Endodermal cell (in vitro differentiated cells): Measurements from ENCODE around the gene LRRFIP1. TPM values are rescaled to one million over a fixed set of nuclear protein-coding genes. Genes with fewer than 3 reads are reported as not detected.

ENCODE experiments used
- DNase-seq: peaks from one replicate; pipeline ENCODE4 v3.0.0-alpha.2; 2017
- H3K27ac ChIP-seq: 2 replicates; pipeline ENCODE4 v1.5.1; 2013; ENCODE audit warnings: mild to moderate bottlenecking, low read depth, low read length, moderate library complexity
- H3K27me3 ChIP-seq: 2 replicates; pipeline ENCODE4 v1.6.1; 2013; ENCODE audit warnings: mild to moderate bottlenecking, low read length, moderate library complexity; ENCODE audit not compliant: insufficient read depth, control insufficient read depth, poor library complexity, severe bottlenecking
- H3K36me3 ChIP-seq: 2 replicates; pipeline ENCODE4 v1.7.0; 2013; ENCODE audit warnings: mild to moderate bottlenecking, low read length, moderate library complexity; ENCODE audit not compliant: control insufficient read depth, insufficient read depth
- H3K4me1 ChIP-seq: one replicate; pipeline ENCODE4 v1.7.0; 2013; ENCODE audit warnings: low read length; ENCODE audit not compliant: control insufficient read depth, insufficient read depth
- H3K4me3 ChIP-seq: 2 replicates; pipeline ENCODE4 v1.5.1; 2013; ENCODE audit warnings: mild to moderate bottlenecking, low read length, moderate library complexity
- H3K9ac ChIP-seq: 2 replicates; pipeline ENCODE4 v1.6.1; 2013; ENCODE audit warnings: mild to moderate bottlenecking, low read length, moderate library complexity; ENCODE audit not compliant: poor library complexity, severe bottlenecking; ENCODE audit errors: extremely low read depth
- H3K9me3 ChIP-seq: 2 replicates; pipeline ENCODE4 v1.6.1; 2013; ENCODE audit warnings: mild to moderate bottlenecking, low read length, moderate library complexity; ENCODE audit not compliant: control insufficient read depth
- H3K27ac Mint-ChIP-seq: 2 replicates; pipeline ENCODE4 v1.8.0; 2020; ENCODE audit warnings: mixed read lengths
- H3K27me3 Mint-ChIP-seq: 2 replicates; pipeline ENCODE4 v1.8.0; 2021; ENCODE audit warnings: mild to moderate bottlenecking, mixed read lengths; ENCODE audit not compliant: insufficient read depth
- H3K36me3 Mint-ChIP-seq: 2 replicates; pipeline ENCODE4 v1.8.0; 2020; ENCODE audit warnings: low read depth, mixed read lengths
- H3K4me1 Mint-ChIP-seq: 2 replicates; pipeline ENCODE4 v1.8.0; 2020; ENCODE audit warnings: mixed read lengths
- H3K4me3 Mint-ChIP-seq: 2 replicates; pipeline ENCODE4 v1.8.0; 2020; ENCODE audit warnings: mild to moderate bottlenecking, moderate library complexity, mixed read lengths
- H3K9me3 Mint-ChIP-seq: 2 replicates; pipeline ENCODE4 v1.8.0; 2020; ENCODE audit warnings: mild to moderate bottlenecking, mixed read lengths
- WGBS, 2 experiments: methylation state at CpG; one replicate each; pipeline versions ENCODE4 v1.1.5 to v1.1.7; 2013; ENCODE audit warnings: missing lambda C conversion rate in 2 of 2, mixed read lengths in 1 of 2; ENCODE audit not compliant: insufficient coverage in 1 of 2, insufficient read length in 1 of 2; 5-methylcytosine and 5-hydroxymethylcytosine counted together
- total RNA-seq, 2 donors: library from RNA; stranded (reverse); fragmentation: NEBNext Ultra II Directional in 1 of 2; extraction: Animal tissue kit (Norgen Biotek cat#: 25700) in 1 of 2; gene quantifications; 2 replicates in 1 of 2; 3 replicates in 1 of 2; pipeline ENCODE4 v1.2.1, GENCODE V29; 2021
- TF ChIP-seq, protein P1 (sequence below): fragments of 200-600 bp; sonication (generic); conservative IDR thresholded peaks from 2 replicates; pipeline ENCODE4 v1.5.0; 2021; ENCODE audit warnings: antibody characterized with exemption, mild to moderate bottlenecking

LRRFIP1 gene
- total RNA-seq, 2 donors from 2014 or later, result 102 to 132 TPM

DNA sequence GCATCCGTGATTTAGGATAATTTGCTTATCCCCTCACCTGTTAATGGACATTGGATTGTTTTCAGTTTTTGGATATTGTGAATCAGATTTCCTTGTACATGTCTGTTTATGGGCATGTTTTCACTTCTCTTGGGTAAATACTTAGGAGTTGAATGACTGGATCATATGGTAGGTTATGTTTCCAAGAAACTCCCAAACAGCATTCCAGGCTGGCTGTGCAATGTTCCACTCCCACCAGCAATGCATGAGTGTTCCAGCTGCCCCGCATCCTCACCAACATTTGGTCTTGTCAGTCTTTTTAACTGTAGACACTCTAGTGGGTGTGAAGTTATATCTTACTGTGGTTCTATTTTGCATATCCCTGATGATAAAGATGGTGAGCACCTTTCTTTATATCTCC, 8.9 kb upstream of the LRRFIP1 start:
- H3K9me3 ChIP-seq, result peaks cover 4% of the 10 kb centered on the region
- no peak overlapping the region for H3K27ac Mint-ChIP-seq
- peaks cover 4% of the 10 kb centered on the region for H3K36me3 Mint-ChIP-seq
- H3K27me3 ChIP-seq, result no peaks in the 10 kb centered on the region
- no peak for DNase-seq
- peaks cover 12% of the 10 kb centered on the region for H3K4me1 ChIP-seq
- peaks cover 2% of the 10 kb centered on the region for H3K9me3 Mint-ChIP-seq
- H3K4me3 Mint-ChIP-seq, result no peak overlapping the region
- TF ChIP-seq, protein P1, sequence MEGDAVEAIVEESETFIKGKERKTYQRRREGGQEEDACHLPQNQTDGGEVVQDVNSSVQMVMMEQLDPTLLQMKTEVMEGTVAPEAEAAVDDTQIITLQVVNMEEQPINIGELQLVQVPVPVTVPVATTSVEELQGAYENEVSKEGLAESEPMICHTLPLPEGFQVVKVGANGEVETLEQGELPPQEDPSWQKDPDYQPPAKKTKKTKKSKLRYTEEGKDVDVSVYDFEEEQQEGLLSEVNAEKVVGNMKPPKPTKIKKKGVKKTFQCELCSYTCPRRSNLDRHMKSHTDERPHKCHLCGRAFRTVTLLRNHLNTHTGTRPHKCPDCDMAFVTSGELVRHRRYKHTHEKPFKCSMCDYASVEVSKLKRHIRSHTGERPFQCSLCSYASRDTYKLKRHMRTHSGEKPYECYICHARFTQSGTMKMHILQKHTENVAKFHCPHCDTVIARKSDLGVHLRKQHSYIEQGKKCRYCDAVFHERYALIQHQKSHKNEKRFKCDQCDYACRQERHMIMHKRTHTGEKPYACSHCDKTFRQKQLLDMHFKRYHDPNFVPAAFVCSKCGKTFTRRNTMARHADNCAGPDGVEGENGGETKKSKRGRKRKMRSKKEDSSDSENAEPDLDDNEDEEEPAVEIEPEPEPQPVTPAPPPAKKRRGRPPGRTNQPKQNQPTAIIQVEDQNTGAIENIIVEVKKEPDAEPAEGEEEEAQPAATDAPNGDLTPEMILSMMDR, result no peak
- peaks cover 4% of the 10 kb centered on the region for H3K36me3 ChIP-seq
- 92 to 97% methylated on average over 2 of the region's 2 CpGs for WGBS, 2 experiments
- H3K27ac ChIP-seq, result no peak overlapping the region
- no peak overlapping the region for H3K9ac ChIP-seq
- no peak overlapping the region for H3K4me3 ChIP-seq
- peaks cover 43% of the 10 kb centered on the region for H3K4me1 Mint-ChIP-seq
- no peaks in the 10 kb centered on the region for H3K27me3 Mint-ChIP-seq

GRCh38 chr2:237623428-237624403, 3.7 kb upstream of the LRRFIP1 start:
- WGBS, 2 experiments, result 92 to 94% methylated on average over 7 to 13 of the region's 13 CpGs
- peaks cover 4% of the 10 kb centered on the region for H3K9me3 ChIP-seq
- Mint-ChIP-seq H3K9me3 (peaks cover 2% of the 10 kb centered on the region), H3K4me1 (peaks cover 25% of the 10 kb centered on the region), H3K27me3 (peaks cover 20% of the 10 kb centered on the region), H3K4me3 (no peak overlapping the region), H3K36me3 (peaks cover 7% of the 10 kb centered on the region), H3K27ac (no peak overlapping the region)
- no peaks in the 10 kb centered on the region for H3K27me3 ChIP-seq
- peaks cover 7% of the 10 kb centered on the region for H3K36me3 ChIP-seq
- DNase-seq, result no peak
- no peak overlapping the region for H3K4me3 ChIP-seq
- no peaks in the 10 kb centered on the region for H3K4me1 ChIP-seq
- H3K9ac ChIP-seq, result no peak overlapping the region
- no peak overlapping the region for H3K27ac ChIP-seq
- TF ChIP-seq, protein P1, result no peak

- Histone ChIP-seq H3K9ac (no peak overlapping the region), H3K4me3 (no peak overlapping the region), H3K27me3 (no peaks in the 10 kb centered on the region), H3K4me1 (no peaks in the 10 kb centered on the region), H3K27ac (no peak overlapping the region), H3K36me3 (peaks cover 13% of the 10 kb centered on the region), H3K9me3 (peaks cover 4% of the 10 kb centered on the region)
- H3K4me3 Mint-ChIP-seq, result no peak overlapping the region
- H3K27me3 Mint-ChIP-seq, result peaks cover 20% of the 10 kb centered on the region
- peaks cover 30% of the 10 kb centered on the region for H3K4me1 Mint-ChIP-seq
- TF ChIP-seq, protein P1, result no peak
- peaks cover 11% of the 10 kb centered on the region for H3K36me3 Mint-ChIP-seq
- WGBS, 2 experiments, result 95 to 98% methylated on average over 6 of the region's 6 CpGs
- no peak for DNase-seq
- peaks cover 2% of the 10 kb centered on the region for H3K9me3 Mint-ChIP-seq
- no peak overlapping the region for H3K27ac Mint-ChIP-seq
These were observed 2.8 kb upstream of the LRRFIP1 start for GRCh38 chr2:237624565-237624964.
